Thoracic aorta (tissue), 2 donors: ENCODE data around the gene TFG. TPM values are rescaled to one million over a fixed set of nuclear protein-coding genes. Genes with fewer than 3 reads are reported as not detected.

Experiments
- ATAC-seq: fragments of 150-250 bp; one replicate; pipeline ENCODE4 v1.8.0; 2017; ENCODE audit warnings: low read depth; ENCODE audit not compliant: insufficient number of reproducible peaks, low FRiP score
- DNase-seq: peaks from one replicate; pipeline ENCODE4 v3.0.0-alpha.2; 2020; ENCODE audit warnings: low spot score
- H3K27ac ChIP-seq, 2 donors: fragments of 200-600 bp; sonication (generic); 1 replicate in 1 of 2; 2 replicates in 1 of 2; pipeline ENCODE4 v1.5.1; 2016; ENCODE audit warnings: mild to moderate bottlenecking in 2 of 2, moderate library complexity in 2 of 2
- H3K27me3 ChIP-seq: fragments of 200-600 bp; sonication (generic); replicated peaks from 2 replicates; pipeline ENCODE4 v1.6.0; 2016; ENCODE audit warnings: mild to moderate bottlenecking; ENCODE audit not compliant: insufficient read depth
- H3K36me3 ChIP-seq: fragments of 200-600 bp; sonication (generic); one replicate; pipeline ENCODE4 v1.5.1; 2016
- H3K4me1 ChIP-seq, 2 donors: fragments of 200-600 bp; sonication (generic); 1 replicate in 1 of 2; 2 replicates in 1 of 2; pipeline versions ENCODE4 v1.5.1 to v1.6.0; 2016; ENCODE audit warnings: low read depth in 2 of 2, mild to moderate bottlenecking in 1 of 2; ENCODE audit not compliant: control insufficient read depth in 1 of 2
- H3K4me3 ChIP-seq: fragments of 200-600 bp; sonication (generic); 2 replicates; pipeline ENCODE4 v1.5.1; 2016; ENCODE audit warnings: mild to moderate bottlenecking
- H3K9me3 ChIP-seq: fragments of 200-600 bp; sonication (generic); 2 replicates; pipeline ENCODE4 v1.5.1; 2016
- CTCF ChIP-seq: fragments of 200-600 bp; sonication (generic); IDR thresholded peaks from one replicate; pipeline ENCODE4 v1.5.1; 2019; ENCODE audit warnings: antibody characterized with exemption
- total RNA-seq, 2 donors: library from RNA; depleted of rRNA; stranded (reverse); fragments of >200 nt; gene quantifications; one replicate each; pipeline versions ENCODE4 v1.1.0 to v1.2.3, GENCODE V29; 2016

Gene TFG
- total RNA-seq, 2 donors from 2014 or later = 70.1 to 86.7 TPM

GRCh38 chr3:100719136-100719535 is 9.8 kb downstream of the TFG start:
- Histone ChIP-seq H3K4me3 (no peak overlapping the region), H3K4me1 (peaks cover 13 to 39% of the 10 kb centered on the region in 2 donors), H3K27ac (no peak overlapping the region), H3K36me3 (peaks cover 10% of the 10 kb centered on the region), H3K9me3 (no peaks in the 10 kb centered on the region), H3K27me3 (no peaks in the 10 kb centered on the region)
- no peak for ATAC-seq
- DNase-seq = no peak
- no peak for TF ChIP-seq CTCF

GRCh38 chr3:100720426-100720825 is 11.1 kb downstream of the TFG start:
- H3K27ac ChIP-seq = no peak overlapping the region
- peaks cover 10% of the 10 kb centered on the region for H3K36me3 ChIP-seq
- H3K4me1 ChIP-seq = peaks cover 13 to 36% of the 10 kb centered on the region in 2 donors
- DNase-seq (no peak), ATAC-seq (no peak)
- no peaks in the 10 kb centered on the region for H3K9me3 ChIP-seq
- no peak overlapping the region for H3K4me3 ChIP-seq
- no peak for TF ChIP-seq CTCF
- H3K27me3 ChIP-seq = no peaks in the 10 kb centered on the region

GRCh38 chr3:100725935-100726513 is 16.7 kb downstream of the TFG start:
- H3K27me3 ChIP-seq = no peaks in the 10 kb centered on the region
- no peak overlapping the region for H3K27ac ChIP-seq
- H3K9me3 ChIP-seq = no peaks in the 10 kb centered on the region
- no peak for TF ChIP-seq CTCF
- H3K4me3 ChIP-seq = no peak overlapping the region
- H3K4me1 ChIP-seq = peaks cover 4 to 15% of the 10 kb centered on the region in 2 donors
- DNase-seq (no peak), ATAC-seq (no peak)
- peaks cover 12% of the 10 kb centered on the region for H3K36me3 ChIP-seq

GRCh38 chr3:100726706-100727105 is 17.4 kb downstream of the TFG start:
- H3K4me1 ChIP-seq = peaks cover 4 to 15% of the 10 kb centered on the region in 2 donors
- H3K36me3 ChIP-seq = peaks cover 7% of the 10 kb centered on the region
- no peak overlapping the region for H3K27ac ChIP-seq
- ATAC-seq (no peak), DNase-seq (no peak)
- H3K9me3 ChIP-seq = no peaks in the 10 kb centered on the region
- TF ChIP-seq CTCF = no peak
- no peaks in the 10 kb centered on the region for H3K27me3 ChIP-seq
- H3K4me3 ChIP-seq = no peak overlapping the region

- ATAC-seq (no peak), DNase-seq (no peak)
- Histone ChIP-seq H3K27ac (no peak overlapping the region), H3K27me3 (no peaks in the 10 kb centered on the region), H3K4me1 (peaks cover 7 to 21% of the 10 kb centered on the region in 2 donors), H3K4me3 (no peak overlapping the region), H3K36me3 (peaks cover 9% of the 10 kb centered on the region), H3K9me3 (no peaks in the 10 kb centered on the region)
- no peak for TF ChIP-seq CTCF
Observed at GRCh38 chr3:100730524-100730923, 21.2 kb downstream of the TFG start.
